HUES48 (cell line): Measurements from ENCODE around the gene ZNF564.
"Not testable (repeated sequence)": the region's sequence is repeated elsewhere in the genome, so short reads cannot be mapped to it uniquely, and the experiment has no call there.

Source experiments
- H3K27ac ChIP-seq: one replicate; pipeline ENCODE4 v1.7.0; 2013; ENCODE audit warnings: low read depth, low read length, inconsistent platforms
- H3K27me3 ChIP-seq: 2 replicates; pipeline ENCODE4 v1.6.1; 2013; ENCODE audit warnings: mild to moderate bottlenecking, low read length; ENCODE audit not compliant: control insufficient read depth, insufficient read depth
- H3K36me3 ChIP-seq: 2 replicates; pipeline ENCODE4 v1.6.1; 2013; ENCODE audit warnings: low read length; ENCODE audit not compliant: control insufficient read depth, insufficient read depth
- H3K4me1 ChIP-seq: 2 replicates; pipeline ENCODE4 v1.6.1; 2013; ENCODE audit warnings: mild to moderate bottlenecking, low read length; ENCODE audit not compliant: control insufficient read depth, insufficient read depth
- H3K4me3 ChIP-seq: 2 replicates; pipeline ENCODE4 v1.5.1; 2013; ENCODE audit warnings: mild to moderate bottlenecking, low read depth, low read length
- H3K9ac ChIP-seq: 2 replicates; pipeline ENCODE4 v1.6.1; 2013; ENCODE audit warnings: mild to moderate bottlenecking, low read depth, low read length, moderate library complexity
- H3K9me3 ChIP-seq: 2 replicates; pipeline ENCODE4 v1.6.1; 2013; ENCODE audit warnings: low read length; ENCODE audit not compliant: control insufficient read depth, insufficient read depth

Gene ZNF564

DNA sequence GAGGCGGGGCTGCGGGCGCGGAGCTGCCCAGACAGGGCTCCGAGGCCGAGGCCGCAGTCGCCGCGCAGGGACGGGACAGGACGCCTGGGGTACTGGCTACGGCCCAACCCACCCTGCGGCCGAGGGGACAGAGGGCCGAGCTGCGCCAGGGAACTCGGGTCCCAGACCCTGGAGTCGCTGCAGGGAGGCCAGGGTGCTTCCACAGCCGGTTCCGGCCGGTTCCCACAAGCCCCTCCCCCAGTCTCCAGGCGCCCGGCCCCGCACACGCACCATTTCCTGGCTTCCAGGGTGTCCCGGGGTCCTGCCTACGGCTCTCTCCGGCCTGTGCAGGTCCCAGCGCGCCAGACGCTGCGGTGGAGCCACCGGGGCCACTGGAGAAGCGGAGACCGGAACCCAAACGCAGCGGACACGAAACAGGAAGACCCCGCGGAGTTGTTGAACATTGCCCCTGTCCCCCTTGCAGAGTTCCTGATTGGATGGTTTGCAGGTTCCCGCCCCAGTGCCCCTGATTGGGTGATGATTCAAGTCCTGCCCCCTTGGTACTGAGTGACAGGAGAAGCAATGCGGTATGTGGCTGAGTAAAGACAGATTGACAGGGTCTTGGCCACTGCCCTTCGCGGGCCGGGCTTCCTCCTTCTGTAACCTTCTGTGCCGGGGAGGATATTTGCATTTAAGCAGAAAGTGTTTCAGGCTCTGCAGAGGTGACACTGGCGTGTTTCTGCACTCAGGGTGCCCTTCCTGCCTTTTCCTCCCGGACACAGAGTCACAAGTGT, at the start of gene ZNF564:
TSS of gene ZNF564 (minus strand) at position 423 of the 773 bp plus-strand sequence. CDS start at position 273, 150 bp downstream.
- H3K9me3 ChIP-seq = no peaks in the 10 kb centered on the region
- H3K27ac ChIP-seq = peak within 1 kb of the TSS; percentile 100
- no peaks in the 10 kb centered on the region for H3K27me3 ChIP-seq
- H3K4me3 ChIP-seq = peak within 1 kb of the TSS; percentile 73
- H3K4me1 ChIP-seq = no peaks in the 10 kb centered on the region
- peaks cover 5% of the 10 kb centered on the region; the same call in 1 of the 2 replicates for H3K36me3 ChIP-seq
- H3K9ac ChIP-seq = peak within 1 kb of the TSS; percentile 90

- Histone ChIP-seq H3K9me3 (no peaks in the 10 kb centered on the region), H3K27me3 (no peaks in the 10 kb centered on the region), H3K4me3 (no peak overlapping the region), H3K36me3 (no peaks in the 10 kb centered on the region), H3K9ac (no peak overlapping the region), H3K4me1 (no peaks in the 10 kb centered on the region), H3K27ac (no peak overlapping the region)
Measured at GRCh38 chr19:12597594-12597993, 46.3 kb upstream of the ZNF564 start.

DNA sequence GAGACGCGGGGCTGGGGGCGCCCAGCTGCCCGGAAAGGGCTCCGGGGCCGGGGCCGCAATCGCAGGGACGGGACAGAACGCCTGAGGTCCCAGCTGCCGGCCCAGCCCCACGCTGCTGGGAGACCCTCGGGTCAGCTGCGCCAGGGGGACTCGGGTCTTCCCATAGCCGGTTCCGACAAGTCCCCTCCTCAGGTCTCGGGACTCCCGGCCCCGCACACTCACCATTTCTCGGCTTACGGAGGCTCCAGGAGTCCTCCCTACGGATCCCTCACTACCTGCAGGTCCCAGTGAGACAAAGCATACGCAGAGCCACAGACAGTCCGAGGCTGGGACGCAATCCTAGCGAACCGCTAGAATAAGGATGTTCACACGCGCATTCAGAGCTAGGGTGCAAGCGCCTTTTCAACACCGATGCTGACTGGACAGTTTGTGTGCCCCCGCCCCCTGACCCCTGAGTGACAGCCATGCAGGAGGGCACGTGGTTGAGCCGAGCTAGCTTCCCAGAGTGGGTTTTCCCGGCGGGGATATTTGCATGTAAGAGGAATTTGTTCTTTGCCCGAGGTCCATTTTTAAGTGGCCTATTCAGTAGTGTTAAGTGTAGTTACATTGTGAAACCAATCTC, 45.8 kb upstream of the ZNF564 start:
- Histone ChIP-seq H3K27me3 (no peaks in the 10 kb centered on the region), H3K27ac (no peak overlapping the region), H3K4me1 (no peaks in the 10 kb centered on the region), H3K9me3 (no peaks in the 10 kb centered on the region), H3K4me3 (no peak overlapping the region), H3K9ac (no peak overlapping the region), H3K36me3 (no peaks in the 10 kb centered on the region)

DNA sequence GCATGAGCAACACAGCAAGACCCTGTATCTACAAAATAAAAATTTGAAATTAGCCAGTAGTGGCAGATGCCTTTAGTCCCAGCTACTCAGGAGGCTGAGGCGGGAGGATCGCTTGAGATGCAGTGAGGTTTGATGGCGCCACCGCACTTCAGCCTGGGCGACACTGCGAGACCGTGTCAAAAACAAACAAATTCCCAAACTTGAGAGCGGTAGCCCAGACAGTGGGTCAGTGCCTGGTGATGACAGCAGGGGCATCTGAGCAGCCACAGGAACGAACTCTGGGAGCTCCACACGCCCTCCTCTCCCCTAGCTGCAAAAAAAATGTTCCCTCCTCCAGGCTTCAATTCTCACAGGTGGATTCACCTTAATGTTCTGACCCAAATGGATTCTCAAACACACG, 45.2 kb upstream of the ZNF564 start:
- no peaks in the 10 kb centered on the region for H3K9me3 ChIP-seq
- H3K4me3 ChIP-seq = no peak overlapping the region
- no peaks in the 10 kb centered on the region for H3K27me3 ChIP-seq
- H3K27ac ChIP-seq = no peak overlapping the region
- H3K36me3 ChIP-seq = no peaks in the 10 kb centered on the region
- no peak overlapping the region for H3K9ac ChIP-seq
- H3K4me1 ChIP-seq = no peaks in the 10 kb centered on the region

GRCh38 chr19:12581100-12581499, 29.8 kb upstream of the ZNF564 start:
- no peaks in the 10 kb centered on the region for H3K27me3 ChIP-seq
- no peak overlapping the region for H3K9ac ChIP-seq
- H3K27ac ChIP-seq = no peak overlapping the region
- H3K4me1 ChIP-seq = no peaks in the 10 kb centered on the region
- no peak overlapping the region for H3K4me3 ChIP-seq
- H3K36me3 ChIP-seq = peaks cover 43% of the 10 kb centered on the region
- peaks cover 28% of the 10 kb centered on the region for H3K9me3 ChIP-seq

DNA sequence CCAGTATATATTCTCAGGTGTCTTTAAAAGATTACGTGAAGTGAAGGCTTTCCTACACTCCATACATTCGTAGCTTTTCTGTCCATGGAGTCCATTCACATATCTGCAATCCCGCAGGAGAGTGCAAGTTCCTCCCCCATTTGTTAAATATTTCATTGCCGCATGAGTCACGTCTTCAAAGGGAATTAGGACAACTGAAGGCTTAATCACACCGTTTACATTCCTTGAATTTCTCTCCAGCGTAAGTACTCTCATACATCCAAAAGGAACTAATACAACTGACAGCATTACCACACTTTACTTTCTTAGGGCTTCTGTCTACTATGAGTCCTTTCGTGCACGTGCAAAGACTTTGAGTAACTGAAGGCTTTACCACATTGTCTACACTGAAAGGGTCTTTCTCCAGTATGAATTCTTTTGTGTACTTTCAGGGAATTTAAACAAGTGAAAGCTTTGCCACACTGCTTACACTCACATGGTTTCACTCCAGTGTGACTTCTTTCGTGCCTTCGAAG, 29.0 kb upstream of the ZNF564 start:
- H3K4me1 ChIP-seq = no peaks in the 10 kb centered on the region
- no peaks in the 10 kb centered on the region for H3K27me3 ChIP-seq
- no peak overlapping the region for H3K27ac ChIP-seq
- peaks cover 43% of the 10 kb centered on the region for H3K36me3 ChIP-seq
- peaks cover 28% of the 10 kb centered on the region for H3K9me3 ChIP-seq
- H3K9ac ChIP-seq = no peak overlapping the region
- no peak overlapping the region for H3K4me3 ChIP-seq

DNA sequence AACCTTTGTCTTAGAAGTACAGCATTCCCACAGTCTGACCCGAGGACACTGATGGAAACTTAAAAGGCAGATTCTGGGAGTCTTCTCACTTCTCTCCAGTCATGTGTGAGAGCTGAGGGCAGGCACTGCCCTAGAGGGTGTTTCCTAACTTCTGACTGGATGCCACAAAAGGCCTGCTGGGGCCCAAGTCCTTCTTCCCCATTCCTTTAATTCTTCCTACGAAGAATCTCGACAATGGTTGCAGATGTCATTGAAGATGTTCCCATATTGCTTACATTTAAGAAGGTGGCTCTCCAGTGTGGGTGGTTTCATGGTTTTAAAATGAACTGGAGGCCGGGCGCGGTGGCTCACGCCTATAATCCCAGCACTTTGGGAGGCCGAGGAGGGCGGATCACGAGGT, 27.4 kb upstream of the ZNF564 start:
- H3K9ac ChIP-seq = no peak overlapping the region
- H3K4me3 ChIP-seq = no peak overlapping the region
- no peaks in the 10 kb centered on the region for H3K27me3 ChIP-seq
- H3K9me3 ChIP-seq = peaks cover 28% of the 10 kb centered on the region
- peaks cover 43% of the 10 kb centered on the region for H3K36me3 ChIP-seq
- H3K4me1 ChIP-seq = peaks cover 4% of the 10 kb centered on the region
- no peak overlapping the region for H3K27ac ChIP-seq

- Histone ChIP-seq H3K27me3 (no peaks in the 10 kb centered on the region), H3K4me1 (peaks cover 4% of the 10 kb centered on the region), H3K9ac (no peak overlapping the region), H3K9me3 (no peaks in the 10 kb centered on the region), H3K4me3 (no peak overlapping the region), H3K27ac (no peak overlapping the region), H3K36me3 (peaks cover 15% of the 10 kb centered on the region; the same call in 1 of the 2 replicates)
Measured at GRCh38 chr19:12574036-12574435, 22.8 kb upstream of the ZNF564 start.

GRCh38 chr19:12567951-12568350, 16.7 kb upstream of the ZNF564 start:
- Histone ChIP-seq H3K9me3 (no peaks in the 10 kb centered on the region), H3K9ac (no peak overlapping the region), H3K27ac (no peak overlapping the region), H3K4me3 (no peak overlapping the region), H3K27me3 (no peaks in the 10 kb centered on the region), H3K36me3 (no peaks in the 10 kb centered on the region), H3K4me1 (no peaks in the 10 kb centered on the region)

- H3K4me3 ChIP-seq, H3K9me3 ChIP-seq, H3K9ac ChIP-seq, H3K27me3 ChIP-seq, H3K27ac ChIP-seq, H3K4me1 ChIP-seq, H3K36me3 ChIP-seq: not testable (repeated sequence)
Measured at GRCh38 chr19:12566380-12566779, 15.1 kb upstream of the ZNF564 start.

DNA sequence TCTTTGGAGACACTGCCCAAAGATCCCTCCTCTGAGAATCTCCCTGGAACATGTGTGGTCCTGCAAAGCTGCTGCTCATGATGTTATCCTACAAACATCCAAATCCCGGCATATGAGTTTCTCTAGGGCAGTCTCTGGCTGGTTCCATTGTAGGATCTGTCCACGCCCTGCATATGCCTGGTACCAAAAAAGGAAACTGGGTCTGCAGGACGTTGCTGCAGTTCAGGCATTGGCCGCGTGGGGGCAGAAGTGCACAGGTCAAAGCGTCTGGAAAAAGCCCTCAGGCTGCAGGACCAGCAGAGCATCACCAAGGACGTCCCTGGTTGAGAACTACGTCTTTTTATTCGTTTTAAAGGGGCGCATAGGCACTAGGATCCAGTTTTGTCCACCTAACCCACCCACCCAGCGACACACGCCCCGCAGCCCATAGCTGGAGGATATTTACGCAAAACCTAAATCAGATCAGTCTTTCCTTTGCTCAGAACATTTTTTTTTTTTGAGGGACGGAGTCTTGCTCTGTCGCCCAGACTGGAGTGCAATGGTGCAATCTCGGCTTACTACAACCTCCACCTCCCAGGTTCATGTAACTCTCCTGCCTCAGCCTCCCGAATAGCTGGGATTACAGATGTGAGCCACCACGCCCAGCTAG, 12.9 kb upstream of the ZNF564 start:
- Histone ChIP-seq H3K27ac (no peak overlapping the region), H3K27me3 (no peaks in the 10 kb centered on the region), H3K9ac (no peak overlapping the region), H3K36me3 (no peaks in the 10 kb centered on the region), H3K4me1 (no peaks in the 10 kb centered on the region), H3K4me3 (no peak overlapping the region), H3K9me3 (no peaks in the 10 kb centered on the region)
